Measurements from ENCODE around the gene CHST12.
"Not testable (repeated sequence)": the region's sequence is repeated elsewhere in the genome, so short reads cannot be mapped to it uniquely, and the experiment has no call there.

CHST12 gene

GRCh38 chr7:2452643-2453270 lies 49.3 kb downstream of the CHST12 start:
- no peak overlapping the region for H2AFZ ChIP-seq (ENCODE audit: insufficient read depth, low read length, poor library complexity)
- H3K79me1 ChIP-seq (ENCODE audit: low read length), result no peaks in the 10 kb centered on the region
- H3K4me2 ChIP-seq (ENCODE audit: low read length), result no peak overlapping the region
- no peak overlapping the region for H2BK12ac ChIP-seq (ENCODE audit: low read length)
- H4K8ac ChIP-seq (ENCODE audit: low read depth, low read length), result no peak overlapping the region
- no peak overlapping the region for H2BK5ac ChIP-seq (ENCODE audit: low read depth, low read length, poor library complexity)
- DNase-seq, result no peak
- H3K79me2 ChIP-seq (ENCODE audit: control insufficient read depth, insufficient read depth, low read length, poor library complexity), result no peaks in the 10 kb centered on the region
- H3K27ac ChIP-seq (ENCODE audit: low read depth, low read length), result no peak overlapping the region
- H3K36me3 ChIP-seq (ENCODE audit: control insufficient read depth in 1 of 2, insufficient read depth in 2 of 2, low read length in 2 of 2), result no peaks in the 10 kb centered on the region
- H4K12ac ChIP-seq (ENCODE audit: low read depth, low read length), result no peak overlapping the region
- no peak overlapping the region for H3K4ac ChIP-seq (ENCODE audit: low read depth, low read length)
- H3K4me1 ChIP-seq (ENCODE audit: control insufficient read depth in 1 of 2, insufficient read depth in 2 of 2, low read length in 2 of 2), result peaks cover 0 to 8% of the 10 kb centered on the region in 2 experiments
- H3K4me3 ChIP-seq (ENCODE audit: low read depth, low read length), result no peak overlapping the region
- no peak overlapping the region for H2BK120ac ChIP-seq (ENCODE audit: insufficient read depth, low read length, poor library complexity)
- no CpG with 5 or more reads among the region's 8 CpGs for WGBS (ENCODE audit: extremely low coverage, insufficient coverage, insufficient read length)
- H3K14ac ChIP-seq (ENCODE audit: low read length), result no peak overlapping the region
- H2AK5ac ChIP-seq (ENCODE audit: low read length), result no peak overlapping the region
- no peak overlapping the region for H4K91ac ChIP-seq (ENCODE audit: low read depth, low read length)
- no peak overlapping the region for H3K23ac ChIP-seq (ENCODE audit: low read length)
- peaks cover 4% of the 10 kb centered on the region for H3K9me3 ChIP-seq (ENCODE audit: insufficient read depth, low read depth, low read length)
- H3K18ac ChIP-seq (ENCODE audit: low read length), result no peak overlapping the region
- no peaks in the 10 kb centered on the region for H3K27me3 ChIP-seq (ENCODE audit: insufficient read depth, low read length)
- no peak overlapping the region for H3K9ac ChIP-seq (ENCODE audit: low read length)

- H3K23ac ChIP-seq (ENCODE audit: low read length); H2AK5ac ChIP-seq (ENCODE audit: low read length); H3K27me3 ChIP-seq (ENCODE audit: insufficient read depth, low read length); H3K4me2 ChIP-seq (ENCODE audit: low read length); H3K4ac ChIP-seq (ENCODE audit: low read depth, low read length); H3K4me3 ChIP-seq (ENCODE audit: low read depth, low read length); DNase-seq; H4K12ac ChIP-seq (ENCODE audit: low read depth, low read length); H3K79me2 ChIP-seq (ENCODE audit: control insufficient read depth, insufficient read depth, low read length, poor library complexity); H4K8ac ChIP-seq (ENCODE audit: low read depth, low read length); H3K9me3 ChIP-seq (ENCODE audit: insufficient read depth, low read depth, low read length); H3K79me1 ChIP-seq (ENCODE audit: low read length); H2BK120ac ChIP-seq (ENCODE audit: insufficient read depth, low read length, poor library complexity); H3K36me3 ChIP-seq (ENCODE audit: control insufficient read depth in 1 of 2, insufficient read depth in 2 of 2, low read length in 2 of 2); H3K18ac ChIP-seq (ENCODE audit: low read length); H3K9ac ChIP-seq (ENCODE audit: low read length); H2AFZ ChIP-seq (ENCODE audit: insufficient read depth, low read length, poor library complexity); H3K27ac ChIP-seq (ENCODE audit: low read depth, low read length); H4K91ac ChIP-seq (ENCODE audit: low read depth, low read length); H2BK5ac ChIP-seq (ENCODE audit: low read depth, low read length, poor library complexity); H2BK12ac ChIP-seq (ENCODE audit: low read length); H3K4me1 ChIP-seq (ENCODE audit: control insufficient read depth in 1 of 2, insufficient read depth in 2 of 2, low read length in 2 of 2); H3K14ac ChIP-seq (ENCODE audit: low read length): not testable (repeated sequence)
- no CpG with 5 or more reads among the region's 3 CpGs for WGBS (ENCODE audit: extremely low coverage, insufficient coverage, insufficient read length)
These were observed 50.4 kb downstream of the CHST12 start for GRCh38 chr7:2453849-2454248.

GRCh38 chr7:2459674-2460073 lies 56.3 kb downstream of the CHST12 start:
- Histone ChIP-seq H3K79me1 (ENCODE audit: low read length) (no peaks in the 10 kb centered on the region), H3K4me1 (ENCODE audit: control insufficient read depth in 1 of 2, insufficient read depth in 2 of 2, low read length in 2 of 2) (no peaks in the 10 kb centered on the region), H3K18ac (ENCODE audit: low read length) (no peak overlapping the region), H3K79me2 (ENCODE audit: control insufficient read depth, insufficient read depth, low read length, poor library complexity) (no peaks in the 10 kb centered on the region), H3K4me3 (ENCODE audit: low read depth, low read length) (no peak overlapping the region), H3K23ac (ENCODE audit: low read length) (no peak overlapping the region), H2AK5ac (ENCODE audit: low read length) (no peak overlapping the region), H3K27me3 (ENCODE audit: insufficient read depth, low read length) (no peaks in the 10 kb centered on the region), H2BK5ac (ENCODE audit: low read depth, low read length, poor library complexity) (no peak overlapping the region), H2BK120ac (ENCODE audit: insufficient read depth, low read length, poor library complexity) (no peak overlapping the region), H3K9me3 (ENCODE audit: insufficient read depth, low read depth, low read length) (no peaks in the 10 kb centered on the region), H2BK12ac (ENCODE audit: low read length) (no peak overlapping the region), H4K8ac (ENCODE audit: low read depth, low read length) (no peak overlapping the region), H2AFZ (ENCODE audit: insufficient read depth, low read length, poor library complexity) (no peak overlapping the region), H3K4ac (ENCODE audit: low read depth, low read length) (no peak overlapping the region), H4K91ac (ENCODE audit: low read depth, low read length) (no peak overlapping the region), H3K27ac (ENCODE audit: low read depth, low read length) (no peak overlapping the region), H3K14ac (ENCODE audit: low read length) (no peak overlapping the region), H4K12ac (ENCODE audit: low read depth, low read length) (no peak overlapping the region), H3K4me2 (ENCODE audit: low read length) (no peak overlapping the region), H3K36me3 (ENCODE audit: control insufficient read depth in 1 of 2, insufficient read depth in 2 of 2, low read length in 2 of 2) (no peaks in the 10 kb centered on the region), H3K9ac (ENCODE audit: low read length) (no peak overlapping the region)
- no peak for DNase-seq
- WGBS (ENCODE audit: extremely low coverage, insufficient coverage, insufficient read length), result no CpG with 5 or more reads among the region's 8 CpGs

- Histone ChIP-seq H3K79me1 (ENCODE audit: low read length) (no peaks in the 10 kb centered on the region), H2BK120ac (ENCODE audit: insufficient read depth, low read length, poor library complexity) (no peak overlapping the region), H3K9me3 (ENCODE audit: insufficient read depth, low read depth, low read length) (no peaks in the 10 kb centered on the region), H3K14ac (ENCODE audit: low read length) (no peak overlapping the region), H2AK5ac (ENCODE audit: low read length) (no peak overlapping the region), H4K8ac (ENCODE audit: low read depth, low read length) (no peak overlapping the region), H3K79me2 (ENCODE audit: control insufficient read depth, insufficient read depth, low read length, poor library complexity) (no peaks in the 10 kb centered on the region), H4K91ac (ENCODE audit: low read depth, low read length) (no peak overlapping the region), H3K36me3 (ENCODE audit: control insufficient read depth in 1 of 2, insufficient read depth in 2 of 2, low read length in 2 of 2) (no peaks in the 10 kb centered on the region), H2BK12ac (ENCODE audit: low read length) (no peak overlapping the region), H3K4me1 (ENCODE audit: control insufficient read depth in 1 of 2, insufficient read depth in 2 of 2, low read length in 2 of 2) (no peaks in the 10 kb centered on the region), H3K27me3 (ENCODE audit: insufficient read depth, low read length) (no peaks in the 10 kb centered on the region), H4K12ac (ENCODE audit: low read depth, low read length) (no peak overlapping the region), H3K23ac (ENCODE audit: low read length) (no peak overlapping the region), H3K4me3 (ENCODE audit: low read depth, low read length) (no peak overlapping the region), H2AFZ (ENCODE audit: insufficient read depth, low read length, poor library complexity) (no peak overlapping the region), H3K18ac (ENCODE audit: low read length) (no peak overlapping the region), H3K4me2 (ENCODE audit: low read length) (no peak overlapping the region), H3K4ac (ENCODE audit: low read depth, low read length) (no peak overlapping the region), H3K9ac (ENCODE audit: low read length) (no peak overlapping the region), H2BK5ac (ENCODE audit: low read depth, low read length, poor library complexity) (no peak overlapping the region), H3K27ac (ENCODE audit: low read depth, low read length) (no peak overlapping the region)
- no CpG with 5 or more reads among the region's 23 CpGs for WGBS (ENCODE audit: extremely low coverage, insufficient coverage, insufficient read length)
- no peak for DNase-seq
These were observed 56.8 kb downstream of the CHST12 start for GRCh38 chr7:2460188-2460587.

Data from trophoblast cell (in vitro differentiated cells and primary cell).